Duodenal mucosa (tissue), 2 donors: ENCODE results near the gene KRT8.

ENCODE experiments used
- H3K27ac ChIP-seq: one replicate; pipeline ENCODE4 v1.7.0; 2013; ENCODE audit warnings: low read depth, low read length
- H3K27me3 ChIP-seq, 2 donors: one replicate each; pipeline ENCODE4 v1.7.0; 2013; ENCODE audit warnings: low read length in 2 of 2, control low read depth in 1 of 2; ENCODE audit not compliant: insufficient read depth in 2 of 2, control insufficient read depth in 1 of 2
- H3K36me3 ChIP-seq, 2 donors: one replicate each; pipeline ENCODE4 v1.7.0; 2013; ENCODE audit warnings: low read length in 2 of 2, control low read depth in 1 of 2; ENCODE audit not compliant: insufficient read depth in 2 of 2, control insufficient read depth in 1 of 2
- H3K4me1 ChIP-seq, 2 donors: one replicate each; pipeline ENCODE4 v1.7.0; 2013; ENCODE audit warnings: low read length in 2 of 2, control low read depth in 1 of 2; ENCODE audit not compliant: insufficient read depth in 2 of 2, control insufficient read depth in 1 of 2
- H3K4me3 ChIP-seq, 2 donors: one replicate each; pipeline ENCODE4 v1.7.0; 2013; ENCODE audit warnings: low read length in 2 of 2, low read depth in 1 of 2
- H3K9ac ChIP-seq, 2 donors: one replicate each; pipeline ENCODE4 v1.7.0; 2013; ENCODE audit warnings: low read length in 2 of 2, low read depth in 1 of 2
- H3K9me3 ChIP-seq, 2 donors: one replicate each; pipeline ENCODE4 v1.7.0; 2013; ENCODE audit warnings: low read length in 2 of 2, control low read depth in 1 of 2; ENCODE audit not compliant: control insufficient read depth in 1 of 2

Gene KRT8

GRCh38 chr12:52848661-52849255 lies 56.1 kb downstream of the KRT8 start, which contains the start of gene KRT78:
Gene KRT78, minus strand, starts transcription at chr12:52848994. Its CDS starts 64 bp downstream, at chr12:52848930.
- Histone ChIP-seq H3K9ac (no peak within 1 kb of the TSS), H3K4me1 (no peaks in the 10 kb centered on the region), H3K9me3 (no peaks in the 10 kb centered on the region), H3K4me3 (no peak within 1 kb of the TSS), H3K27ac (no peak within 1 kb of the TSS), H3K36me3 (no peaks in the 10 kb centered on the region), H3K27me3 (no peaks in the 10 kb centered on the region)

DNA sequence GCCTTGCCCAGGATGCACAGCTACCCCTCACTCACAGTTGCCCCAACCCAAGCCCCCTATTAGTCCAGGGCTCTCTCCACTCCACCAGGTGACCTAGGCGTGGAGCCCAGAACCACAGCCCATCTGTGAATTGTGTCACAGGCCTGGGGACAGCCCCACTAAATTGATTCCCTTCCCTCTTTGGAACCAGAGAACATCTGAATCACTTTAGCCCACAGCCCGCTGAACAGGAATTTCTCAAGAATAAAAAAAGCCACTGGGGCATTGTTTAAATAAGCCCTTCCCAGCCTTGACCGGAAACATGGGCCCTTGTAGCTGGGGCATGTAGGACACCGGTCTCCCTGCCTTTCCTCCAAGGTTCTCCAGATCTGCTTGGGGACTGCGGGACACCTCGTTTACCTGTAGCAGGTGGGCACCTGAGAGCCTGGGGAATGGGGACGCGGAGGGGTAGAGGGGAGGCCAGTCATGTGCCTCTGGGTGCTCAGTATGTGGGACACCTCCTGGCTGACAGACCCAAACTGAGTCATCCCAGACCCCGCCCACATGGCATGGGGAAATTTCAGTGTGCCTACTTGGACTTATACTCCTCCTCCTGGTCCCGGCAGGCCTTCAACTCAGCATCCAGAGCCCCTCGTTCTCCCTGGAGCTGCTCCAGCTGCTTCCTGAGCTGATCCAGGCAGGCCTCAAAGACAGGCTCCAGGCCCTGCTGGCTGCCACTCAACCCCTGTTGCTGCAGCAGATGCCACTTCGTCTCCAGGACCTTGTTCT lies 57.4 kb downstream of the KRT8 start:
- Histone ChIP-seq H3K9me3 (no peaks in the 10 kb centered on the region), H3K36me3 (no peaks in the 10 kb centered on the region), H3K4me3 (no peak overlapping the region), H3K27me3 (no peaks in the 10 kb centered on the region), H3K9ac (no peak overlapping the region), H3K4me1 (no peaks in the 10 kb centered on the region), H3K27ac (no peak overlapping the region)
